HPDE6-E6E7 (cell line): ENCODE measurements around the gene GDI2.
A peak's percentile ranks its signal among the peaks of the same experiment; 100 is the strongest.

Experiments used
- DNase-seq: peaks from one replicate; pipeline ENCODE4 v3.0.0; 2011; ENCODE audit warnings: missing footprints; ENCODE audit errors: extremely low spot score

The GDI2 gene

GRCh38 chr10:5742116-5742515, 71.1 kb downstream of the GDI2 start:
- no peak for DNase-seq

GRCh38 chr10:5741276-5741675, 72.0 kb downstream of the GDI2 start:
- DNase-seq: no peak

- DNase-seq: no peak
These were observed 74.8 kb downstream of the GDI2 start for GRCh38 chr10:5738427-5738826.

- DNase-seq: no peak
These were observed 75.9 kb downstream of the GDI2 start for GRCh38 chr10:5737352-5737751.

GRCh38 chr10:5736591-5736990, 76.6 kb downstream of the GDI2 start:
- DNase-seq: no peak

GRCh38 chr10:5735119-5735518, 78.1 kb downstream of the GDI2 start:
- no peak for DNase-seq

GRCh38 chr10:5732141-5732540, 81.1 kb downstream of the GDI2 start:
- no peak for DNase-seq

- DNase-seq: no peak
These were observed 81.7 kb downstream of the GDI2 start for GRCh38 chr10:5731559-5731958.

- DNase-seq: no peak
These were observed 82.5 kb downstream of the GDI2 start for GRCh38 chr10:5730766-5731165.

- DNase-seq: no peak
These were observed 89.5 kb downstream of the GDI2 start for GRCh38 chr10:5723692-5724091.

- DNase-seq: peak; percentile 17
These were observed 93.1 kb downstream of the GDI2 start for GRCh38 chr10:5720182-5720581.

- DNase-seq: no peak
These were observed 93.7 kb downstream of the GDI2 start for GRCh38 chr10:5719546-5719945.
